Cardiac fibroblast (primary cell): ENCODE measurements around the gene SNTG2.
"Not testable (repeated sequence)": the region's sequence is repeated elsewhere in the genome, so short reads cannot be mapped to it uniquely, and the experiment has no call there.

Source experiments
- DNase-seq, 2 donors: peaks; one replicate each; pipeline versions ENCODE4 v3.0.0 to v3.0.0-alpha.2; 2010; ENCODE audit warnings: low read depth in 2 of 2
- H3K4me3 ChIP-seq, 2 donors: replicated peaks in 1 of 2; 1 replicate in 1 of 2; 2 replicates in 1 of 2; pipeline ENCODE4 v1.5.1; 2011; ENCODE audit warnings: low read depth in 2 of 2, low read length in 2 of 2, mild to moderate bottlenecking in 2 of 2, moderate library complexity in 1 of 2
- TF ChIP-seq, protein P1 (sequence below): IDR thresholded peaks from one replicate; pipeline ENCODE4 v1.5.1; 2011; ENCODE audit warnings: low read depth, mild to moderate bottlenecking, low read length, inconsistent platforms

Gene SNTG2

DNA sequence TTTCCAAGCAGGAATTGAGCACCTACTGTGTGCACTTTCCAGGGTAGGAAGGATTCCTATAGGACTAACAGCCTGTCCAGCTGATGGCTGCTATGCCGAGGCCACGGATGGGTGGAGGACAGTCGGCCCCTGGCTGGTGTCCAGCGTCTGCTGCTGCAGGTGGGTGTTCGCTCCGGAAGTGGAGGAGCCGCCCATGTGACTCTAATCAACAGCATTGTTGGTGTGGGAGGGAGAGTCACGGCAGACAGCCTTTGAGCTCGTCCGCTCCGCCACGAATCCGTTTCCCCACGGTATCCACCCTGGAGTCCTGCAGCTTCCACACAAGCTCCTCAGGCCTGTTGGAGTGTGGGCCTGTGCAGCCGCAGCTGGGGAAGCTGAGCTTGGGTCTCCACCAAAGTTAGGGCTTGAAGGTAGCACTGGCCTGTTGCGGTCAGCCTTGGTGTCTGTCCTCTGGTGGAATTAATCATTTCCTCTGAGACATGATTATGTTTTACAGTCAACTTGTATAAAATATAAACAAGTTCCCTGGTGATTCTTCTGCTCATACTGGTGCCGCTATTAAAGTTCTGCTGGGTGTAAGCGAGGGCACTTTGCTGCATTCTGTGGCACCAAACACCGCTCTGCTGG is 276.7 kb downstream of the SNTG2 start:
- peak in 1 of 2 donors; percentile 5 for DNase-seq
- TF ChIP-seq, protein P1, sequence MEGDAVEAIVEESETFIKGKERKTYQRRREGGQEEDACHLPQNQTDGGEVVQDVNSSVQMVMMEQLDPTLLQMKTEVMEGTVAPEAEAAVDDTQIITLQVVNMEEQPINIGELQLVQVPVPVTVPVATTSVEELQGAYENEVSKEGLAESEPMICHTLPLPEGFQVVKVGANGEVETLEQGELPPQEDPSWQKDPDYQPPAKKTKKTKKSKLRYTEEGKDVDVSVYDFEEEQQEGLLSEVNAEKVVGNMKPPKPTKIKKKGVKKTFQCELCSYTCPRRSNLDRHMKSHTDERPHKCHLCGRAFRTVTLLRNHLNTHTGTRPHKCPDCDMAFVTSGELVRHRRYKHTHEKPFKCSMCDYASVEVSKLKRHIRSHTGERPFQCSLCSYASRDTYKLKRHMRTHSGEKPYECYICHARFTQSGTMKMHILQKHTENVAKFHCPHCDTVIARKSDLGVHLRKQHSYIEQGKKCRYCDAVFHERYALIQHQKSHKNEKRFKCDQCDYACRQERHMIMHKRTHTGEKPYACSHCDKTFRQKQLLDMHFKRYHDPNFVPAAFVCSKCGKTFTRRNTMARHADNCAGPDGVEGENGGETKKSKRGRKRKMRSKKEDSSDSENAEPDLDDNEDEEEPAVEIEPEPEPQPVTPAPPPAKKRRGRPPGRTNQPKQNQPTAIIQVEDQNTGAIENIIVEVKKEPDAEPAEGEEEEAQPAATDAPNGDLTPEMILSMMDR, result no peak
- H3K4me3 ChIP-seq, result no peak overlapping the region

DNA sequence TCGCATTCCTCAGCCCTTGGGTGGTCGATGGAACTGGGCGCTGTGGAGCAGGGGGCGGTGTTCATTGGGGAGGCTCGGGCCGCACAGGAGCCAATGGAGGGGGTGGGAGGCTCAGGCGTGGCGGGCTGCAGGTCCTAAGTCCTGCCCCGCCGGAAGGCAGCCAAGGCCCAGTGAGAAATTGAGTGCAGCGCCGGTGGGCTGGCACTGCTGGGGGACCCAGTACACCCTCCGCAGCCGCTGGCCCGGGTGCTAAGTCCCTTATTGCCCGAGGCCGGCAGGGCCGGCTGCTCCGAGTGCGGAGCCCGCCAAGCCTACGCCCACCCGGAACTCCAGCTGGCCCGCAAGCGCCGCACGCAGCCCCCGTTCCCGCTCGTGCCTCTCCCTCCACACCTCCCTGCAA is 278.9 kb downstream of the SNTG2 start:
- not testable (repeated sequence) for H3K4me3 ChIP-seq, DNase-seq

DNA sequence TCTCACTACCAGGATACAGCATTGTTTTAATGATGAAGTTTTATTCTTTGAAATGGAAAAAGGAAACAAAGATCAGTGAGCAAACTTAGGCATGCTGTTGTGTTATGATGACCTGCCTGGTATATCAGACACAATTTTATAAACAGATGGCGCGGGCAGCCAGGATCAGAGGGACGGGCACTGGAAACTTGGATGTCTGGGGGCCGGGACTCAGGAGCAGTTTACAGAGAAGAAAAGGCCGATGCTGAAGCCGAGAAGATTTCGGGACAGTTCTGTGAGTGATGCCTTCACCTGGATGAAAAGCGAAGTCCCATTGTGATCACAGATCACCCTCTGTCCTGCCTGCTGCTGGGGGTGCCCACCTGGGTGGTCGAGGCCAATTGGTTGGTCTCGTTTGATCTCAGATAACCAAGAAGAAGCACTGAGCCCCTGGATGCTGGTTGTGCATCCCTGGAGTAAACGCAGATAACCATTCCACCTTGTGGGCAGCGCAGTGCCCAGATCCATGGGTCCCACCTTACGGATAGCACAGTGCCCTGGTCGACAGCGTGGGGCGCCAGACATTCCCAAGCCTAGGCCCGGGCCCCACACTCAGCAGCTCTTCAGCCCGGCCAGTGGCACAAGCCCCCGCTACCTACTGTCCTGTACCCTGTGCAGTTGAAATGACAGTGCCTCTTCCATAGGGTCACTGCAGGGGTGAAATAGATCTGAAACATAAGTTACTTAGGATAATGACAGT is 279.7 kb downstream of the SNTG2 start:
- TF ChIP-seq, protein P1, result no peak
- no peak overlapping the region for H3K4me3 ChIP-seq
- DNase-seq, result no peak

DNA sequence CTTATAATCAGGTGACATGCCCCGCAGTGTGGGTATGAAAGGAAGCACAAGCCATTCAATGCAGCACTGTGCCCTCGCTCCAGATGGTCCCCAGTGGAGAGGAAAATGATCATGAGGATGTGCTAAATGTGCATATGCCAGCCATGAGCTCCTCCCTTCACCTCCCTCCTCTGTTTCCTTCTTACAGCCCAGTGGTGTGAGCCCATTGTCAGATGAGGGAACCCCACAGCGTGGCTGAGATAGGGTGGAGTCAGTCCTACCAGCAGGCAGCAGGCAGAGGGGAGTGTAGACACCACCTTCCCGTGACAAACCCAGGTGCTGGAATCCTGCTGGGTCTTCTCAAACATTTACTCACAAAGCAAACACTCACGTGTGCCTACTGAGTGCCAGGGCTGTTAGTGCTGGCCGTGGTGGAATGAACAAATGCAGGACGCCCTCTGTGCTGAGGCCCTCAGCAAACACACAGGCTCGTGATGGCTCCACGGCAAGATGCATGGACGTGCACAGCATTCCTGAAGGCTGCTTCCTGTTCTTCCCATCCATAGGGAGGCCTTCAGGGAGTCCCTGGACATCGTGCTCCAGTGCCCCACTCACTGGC is 280.9 kb downstream of the SNTG2 start:
- TF ChIP-seq, protein P1, result no peak
- no peak overlapping the region for H3K4me3 ChIP-seq
- DNase-seq, result no peak

DNA sequence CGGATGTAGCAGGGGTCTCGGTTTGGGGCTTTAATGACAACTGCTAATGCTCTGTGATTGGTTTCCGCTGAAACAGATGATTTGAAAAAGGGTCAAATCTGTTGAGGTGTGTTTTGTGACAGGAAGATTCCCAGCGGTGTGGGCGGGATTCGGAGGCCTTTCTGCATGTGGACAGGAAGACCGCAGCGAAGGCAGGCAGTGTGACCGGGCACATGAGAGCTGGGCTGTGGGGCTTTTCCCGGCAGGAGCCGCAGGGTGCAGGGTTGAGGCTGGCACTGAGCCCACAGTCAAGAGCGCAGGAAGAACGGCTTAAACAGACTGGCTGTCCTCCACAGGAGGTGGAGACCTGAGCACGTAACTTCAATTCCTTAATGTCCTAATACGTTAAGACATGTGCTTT is 282.6 kb downstream of the SNTG2 start:
- TF ChIP-seq, protein P1, result no peak
- no peak for DNase-seq
- no peak overlapping the region for H3K4me3 ChIP-seq

DNA sequence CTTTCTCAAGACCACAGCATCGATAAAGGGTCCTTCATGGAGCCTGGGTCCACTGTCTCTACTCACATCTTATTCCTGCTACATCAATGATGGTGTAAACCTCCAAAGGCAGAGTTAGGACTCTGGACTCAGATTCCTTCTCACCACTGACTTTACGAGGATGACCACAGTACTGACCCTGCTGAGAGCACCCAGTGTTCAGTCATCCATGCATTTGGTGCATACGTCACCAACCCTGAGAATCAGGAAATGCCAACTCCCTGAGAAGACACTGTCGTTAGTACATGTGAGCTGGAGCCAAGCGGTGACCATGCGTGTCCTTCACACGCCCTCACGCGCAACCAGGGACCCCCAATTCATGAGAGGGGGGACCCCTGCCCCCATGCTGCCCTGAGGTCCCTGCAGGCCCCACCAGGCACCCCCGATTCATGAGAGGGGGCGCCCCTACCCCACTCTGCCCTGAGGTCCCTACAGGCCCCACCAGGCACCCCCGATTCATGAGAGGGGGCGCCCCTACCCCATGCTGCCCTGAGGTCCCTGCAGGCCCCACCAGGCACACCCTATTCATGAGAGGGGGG is 284.2 kb downstream of the SNTG2 start:
- DNase-seq, result peak; percentile 1 to 58
- no peak overlapping the region for H3K4me3 ChIP-seq
- TF ChIP-seq, protein P1, result no peak

DNA sequence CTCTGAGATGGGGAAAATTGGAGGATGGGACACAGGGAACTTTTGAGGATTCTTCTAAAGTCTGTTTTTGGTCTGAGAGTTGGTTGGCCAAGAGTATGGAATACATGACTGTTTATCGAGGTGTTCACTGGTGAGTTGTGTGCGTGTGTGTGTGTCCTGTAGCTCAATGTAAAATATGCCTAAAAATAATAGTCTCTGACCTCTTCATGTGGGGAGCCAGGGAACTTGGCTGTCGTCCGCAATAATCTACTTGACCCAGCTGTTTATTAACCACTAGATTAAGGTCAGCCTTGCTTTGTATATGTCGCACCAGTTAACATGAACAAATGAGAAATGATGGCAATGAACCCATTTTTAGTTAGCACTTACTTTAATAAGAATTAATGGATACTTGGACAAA is 285.2 kb downstream of the SNTG2 start:
- no peak overlapping the region for H3K4me3 ChIP-seq
- peak in 1 of 2 donors; percentile 3 for DNase-seq
- TF ChIP-seq, protein P1, result no peak
